Neural cell (in vitro differentiated cells): ENCODE data around the gene SIVA1. TPM values are rescaled to one million over a fixed set of nuclear protein-coding genes. Genes with fewer than 3 reads are reported as not detected.

Experiments used
- H2AFZ ChIP-seq: fragments of 200-600, 300-800 bp; sonication (generic), shearing (Covaris generic); 2 replicates; pipeline ENCODE4 v1.6.0; 2014; ENCODE audit warnings: low read depth, mild to moderate bottlenecking, antibody characterized with exemption, low read length, moderate library complexity
- H3F3A ChIP-seq: fragments of 200-600 bp; shearing (Covaris generic); 2 replicates; pipeline ENCODE4 v1.6.1; 2016; ENCODE audit warnings: mild to moderate bottlenecking, moderate library complexity, mixed read lengths, antibody characterized with exemption, low read length; ENCODE audit not compliant: insufficient read depth, poor library complexity, severe bottlenecking
- H3K27ac ChIP-seq: fragments of 200-600, 300-800 bp; sonication (generic), shearing (Covaris generic); 2 replicates; pipeline ENCODE4 v1.5.1; 2014; ENCODE audit warnings: mild to moderate bottlenecking, low read length, moderate library complexity
- H3K27me3 ChIP-seq: fragments of 300-800, 200-600 bp; sonication (generic), shearing (Covaris generic); 2 replicates; pipeline ENCODE4 v1.6.0; 2014; ENCODE audit warnings: mild to moderate bottlenecking, low read depth, low read length, moderate library complexity; ENCODE audit not compliant: insufficient read depth
- H3K36me3 ChIP-seq: fragments of 300-800, 200-600 bp; sonication (generic), shearing (Covaris generic); 2 replicates; pipeline ENCODE4 v1.5.1; 2014; ENCODE audit warnings: mild to moderate bottlenecking, antibody characterized with exemption, low read length, moderate library complexity; ENCODE audit not compliant: insufficient read depth
- H3K4me2 ChIP-seq: fragments of 300-800, 200-600 bp; sonication (generic), shearing (Covaris generic); 2 replicates; pipeline ENCODE4 v1.6.0; 2014; ENCODE audit warnings: mild to moderate bottlenecking, low read length
- H3K4me3 ChIP-seq: fragments of 300-800, 200-600 bp; sonication (generic), shearing (Covaris generic); 2 replicates; pipeline ENCODE4 v1.5.1; 2014; ENCODE audit warnings: mild to moderate bottlenecking, low read length, moderate library complexity
- H3K79me2 ChIP-seq: fragments of 200-600 bp; shearing (Covaris generic); replicated peaks from 2 replicates; pipeline ENCODE4 v1.6.0; 2014; ENCODE audit warnings: mild to moderate bottlenecking, low read length, moderate library complexity; ENCODE audit not compliant: insufficient read depth
- H3K9ac ChIP-seq: fragments of 300-800, 200-600 bp; sonication (generic), shearing (Covaris generic); 2 replicates; pipeline ENCODE4 v1.6.1; 2016; ENCODE audit warnings: mild to moderate bottlenecking, low read length, mixed read lengths
- H3K9me2 ChIP-seq: fragments of 200-600 bp; shearing (Covaris generic); 2 replicates; pipeline ENCODE4 v1.6.1; 2016; ENCODE audit warnings: mild to moderate bottlenecking, low read length, mixed read lengths; ENCODE audit not compliant: insufficient read depth
- H3K9me3 ChIP-seq: fragments of 200-600, 300-800 bp; sonication (generic), shearing (Covaris generic); 2 replicates; pipeline ENCODE4 v1.6.1; 2016; ENCODE audit warnings: mild to moderate bottlenecking, mixed run types, low read length, moderate library complexity, mixed read lengths
- H4K20me1 ChIP-seq: fragments of 200-600 bp; shearing (Covaris generic); 2 replicates; pipeline ENCODE4 v1.6.1; 2016; ENCODE audit warnings: mild to moderate bottlenecking, mixed run types; ENCODE audit not compliant: insufficient read depth
- CTCF ChIP-seq: fragments of 450-650 bp; IDR thresholded peaks from 2 replicates; pipeline ENCODE4 v1.5.1; 2014; ENCODE audit warnings: antibody characterized with exemption, mild to moderate bottlenecking, moderate library complexity; ENCODE audit not compliant: poor library complexity, severe bottlenecking
- EP300 ChIP-seq: fragments of 450-650 bp; conservative IDR thresholded peaks from 2 replicates; pipeline ENCODE4 v1.6.1; 2014; ENCODE audit warnings: antibody characterized with exemption, mild to moderate bottlenecking, moderate library complexity; ENCODE audit not compliant: poor library complexity, severe bottlenecking
- EZH2 ChIP-seq: fragments of 200-600, 300-800 bp; shearing (Covaris generic), sonication (generic); IDR thresholded peaks from 2 replicates; pipeline ENCODE4 v1.6.1; 2014; ENCODE audit warnings: antibody characterized with exemption, low read length, borderline replicate concordance, mild to moderate bottlenecking; ENCODE audit not compliant: insufficient read depth, poor library complexity, severe bottlenecking
- POLR2AphosphoS5 ChIP-seq: IDR thresholded peaks from 2 replicates; pipeline ENCODE4 v1.6.1; 2012
- RAD21 ChIP-seq: fragments of 450-650 bp; conservative IDR thresholded peaks from 2 replicates; pipeline ENCODE4 v1.6.1; 2014; ENCODE audit warnings: antibody characterized with exemption, mild to moderate bottlenecking, moderate library complexity
- REST ChIP-seq: IDR thresholded peaks from 2 replicates; pipeline ENCODE4 v1.6.1; 2012; ENCODE audit warnings: borderline replicate concordance
- SMC3 ChIP-seq: fragments of 450-650 bp; conservative IDR thresholded peaks from 2 replicates; pipeline ENCODE4 v1.6.1; 2014; ENCODE audit warnings: antibody characterized with exemption, mild to moderate bottlenecking, moderate library complexity; ENCODE audit not compliant: poor library complexity
- polyA plus RNA-seq: library from polyadenylated mRNA; depleted of rRNA; stranded (reverse); fragments of >200 nt; gene quantifications from 2 replicates; pipeline ENCODE4 v1.2.3, GENCODE V29; 2014

SIVA1 gene
- polyA plus RNA-seq, 1 donor from 2014 or later: 180 TPM

GRCh38 chr14:104787736-104788135 is 34.8 kb downstream of the SIVA1 start:
- no peaks in the 10 kb centered on the region for H3K36me3 ChIP-seq
- TF ChIP-seq EZH2 (no peak), EP300 (no peak), RAD21 (no peak), REST (no peak)
- H3K27me3 ChIP-seq: no peaks in the 10 kb centered on the region
- peaks cover 1% of the 10 kb centered on the region for H3K79me2 ChIP-seq
- H3K9ac ChIP-seq: no peak overlapping the region
- no peaks in the 10 kb centered on the region for H3K9me2 ChIP-seq
- no peaks in the 10 kb centered on the region for H3K9me3 ChIP-seq
- H3K27ac ChIP-seq: no peak overlapping the region
- no peak overlapping the region for H2AFZ ChIP-seq
- no peaks in the 10 kb centered on the region for H4K20me1 ChIP-seq
- H3K4me3 ChIP-seq: no peak overlapping the region
- H3K4me2 ChIP-seq: no peak overlapping the region
- H3F3A ChIP-seq: no peaks in the 10 kb centered on the region

GRCh38 chr14:104788161-104788818 is 35.3 kb downstream of the SIVA1 start:
- no peak overlapping the region for H3K4me3 ChIP-seq
- no peak overlapping the region for H3K27ac ChIP-seq
- no peak for TF ChIP-seq SMC3
- no peak for TF ChIP-seq CTCF
- TF ChIP-seq EZH2: no peak
- TF ChIP-seq RAD21: no peak
- no peak for TF ChIP-seq REST
- no peak for TF ChIP-seq POLR2AphosphoS5
- no peak for TF ChIP-seq EP300
- H3K9ac ChIP-seq: no peak overlapping the region
- no peaks in the 10 kb centered on the region for H3K27me3 ChIP-seq
- H3K9me3 ChIP-seq: no peaks in the 10 kb centered on the region
- H3K36me3 ChIP-seq: no peaks in the 10 kb centered on the region
- no peaks in the 10 kb centered on the region for H3K9me2 ChIP-seq
- H2AFZ ChIP-seq: no peak overlapping the region
- no peaks in the 10 kb centered on the region for H3F3A ChIP-seq
- peaks cover 7% of the 10 kb centered on the region for H3K79me2 ChIP-seq
- H4K20me1 ChIP-seq: no peaks in the 10 kb centered on the region
- no peak overlapping the region for H3K4me2 ChIP-seq
